Left kidney (tissue), 2 donors: ENCODE results near the gene HOXB5. TPM values are rescaled to one million over a fixed set of nuclear protein-coding genes. Genes with fewer than 3 reads are reported as not detected.
A peak's percentile ranks its signal among the peaks of the same experiment; 100 is the strongest.

Experiments
- DNase-seq: peaks from one replicate; pipeline ENCODE4 v3.0.0-alpha.2; 2013
- polyA plus RNA-seq: library from polyadenylated mRNA; unstranded; fragments of 120-200 nt; gene quantifications from one replicate; pipeline ENCODE4 v1.2.1, GENCODE V29; 2013; ENCODE audit not compliant: insufficient read length

Gene HOXB5
- polyA plus RNA-seq, 1 donor, result 38.2 TPM

GRCh38 chr17:48550502-48551213, 42.9 kb downstream of the HOXB5 start:
- DNase-seq, result peak; percentile 13

GRCh38 chr17:48549914-48550501, 43.6 kb downstream of the HOXB5 start:
- DNase-seq, result no peak

- no peak for DNase-seq
These were observed 44.3 kb downstream of the HOXB5 start for GRCh38 chr17:48549281-48549630.

GRCh38 chr17:48548523-48549280, 44.9 kb downstream of the HOXB5 start:
- no peak for DNase-seq

- DNase-seq, result no peak
These were observed 45.6 kb downstream of the HOXB5 start for GRCh38 chr17:48547808-48548522.

- DNase-seq, result no peak
These were observed 46.4 kb downstream of the HOXB5 start for GRCh38 chr17:48546924-48547807.

- DNase-seq, result no peak
These were observed 47.2 kb downstream of the HOXB5 start for GRCh38 chr17:48546137-48546923.

- no peak for DNase-seq
These were observed 48.0 kb downstream of the HOXB5 start for GRCh38 chr17:48545539-48545938.

GRCh38 chr17:48545022-48545375, 48.6 kb downstream of the HOXB5 start, which contains the start of gene HOXB2:
Gene HOXB2 (minus strand): TSS chr17:48545109. CDS start chr17:48544911, 198 bp downstream.
- no peak for DNase-seq

- DNase-seq, result no peak
These were observed 49.1 kb downstream of the HOXB5 start for GRCh38 chr17:48544349-48545021.

- DNase-seq, result no peak
These were observed 49.7 kb downstream of the HOXB5 start for GRCh38 chr17:48543854-48544348.

- no peak for DNase-seq
These were observed 50.3 kb downstream of the HOXB5 start for GRCh38 chr17:48543107-48543853.

GRCh38 chr17:48542698-48543106, 50.9 kb downstream of the HOXB5 start:
- no peak for DNase-seq

GRCh38 chr17:48542114-48542656, 51.4 kb downstream of the HOXB5 start:
- DNase-seq, result no peak

- DNase-seq, result no peak
These were observed 51.9 kb downstream of the HOXB5 start for GRCh38 chr17:48541577-48542113.
